HL-60/S4 treated with phorbol 12-myristate 13-acetate at 8.2 ng/mL for 4 days and 3 days (cell line): Measurements from ENCODE around the gene KIZ.

Source experiments
- in situ Hi-C: fragments of 300-500 bp; cut with MboI; formaldehyde crosslinking; loops from 2 replicates; pipeline ENCODE4 v1.15.0; 2022; ENCODE audit warnings: low sequenced_read_pairs

Gene KIZ

DNA sequence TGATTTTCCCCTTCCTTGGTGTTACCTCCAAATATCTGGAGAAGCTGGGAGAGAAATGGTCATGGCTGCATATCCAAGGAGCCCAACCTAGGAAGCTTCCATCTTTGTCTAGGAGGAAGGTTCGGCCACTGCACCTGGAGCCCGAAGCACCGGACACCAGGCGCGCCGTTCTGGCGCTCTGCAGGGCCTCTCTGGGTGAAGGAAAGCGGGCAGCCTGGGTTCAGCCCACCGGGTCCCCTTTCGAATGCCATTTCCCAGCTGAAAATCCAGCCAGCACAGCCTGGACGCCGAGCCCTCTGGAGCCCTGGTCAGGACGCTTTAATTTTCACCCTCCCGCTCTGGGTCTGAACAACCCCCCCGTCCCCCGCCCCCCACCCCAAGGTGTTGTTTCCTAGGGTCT is 21.0 kb upstream of the KIZ start:
- in situ Hi-C loops, result no loop called here

DNA sequence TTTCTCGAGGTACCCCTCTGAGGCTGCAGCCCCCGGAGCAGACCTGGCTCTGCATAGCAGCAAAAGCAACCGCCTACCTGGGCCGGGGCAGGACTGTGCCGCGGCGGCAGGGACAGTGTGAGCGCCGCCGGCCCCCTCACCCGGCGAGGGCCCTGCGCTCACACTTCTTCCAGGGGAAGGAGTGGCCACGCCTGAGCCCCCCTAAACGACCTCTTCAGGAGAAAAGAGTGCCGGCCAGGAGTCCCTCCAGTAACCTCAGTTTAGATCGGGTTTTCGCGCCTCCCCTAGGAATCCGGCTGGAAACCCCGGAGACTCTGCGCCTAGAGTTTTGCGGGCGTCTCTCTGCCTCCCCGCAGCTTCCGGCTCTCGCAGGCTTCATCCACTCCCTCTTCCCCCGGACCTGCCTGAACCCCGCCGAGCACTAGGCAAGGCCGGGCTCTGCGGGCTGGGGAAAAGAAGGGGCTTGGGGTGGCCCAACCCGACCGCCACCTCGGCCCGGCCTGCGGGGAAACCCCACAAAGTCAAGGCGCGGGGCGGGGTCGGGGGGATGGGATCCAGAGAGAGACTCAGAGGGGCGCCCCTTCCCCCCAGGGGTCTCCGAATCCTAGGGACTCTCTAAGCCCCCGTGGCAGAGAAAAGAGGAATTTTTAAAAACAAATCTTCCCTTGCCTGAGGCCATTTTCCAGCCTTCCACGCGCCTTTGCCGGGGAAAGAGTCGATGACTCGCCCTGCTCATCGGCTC is 20.3 kb upstream of the KIZ start:
- in situ Hi-C loops, result no loop called here

DNA sequence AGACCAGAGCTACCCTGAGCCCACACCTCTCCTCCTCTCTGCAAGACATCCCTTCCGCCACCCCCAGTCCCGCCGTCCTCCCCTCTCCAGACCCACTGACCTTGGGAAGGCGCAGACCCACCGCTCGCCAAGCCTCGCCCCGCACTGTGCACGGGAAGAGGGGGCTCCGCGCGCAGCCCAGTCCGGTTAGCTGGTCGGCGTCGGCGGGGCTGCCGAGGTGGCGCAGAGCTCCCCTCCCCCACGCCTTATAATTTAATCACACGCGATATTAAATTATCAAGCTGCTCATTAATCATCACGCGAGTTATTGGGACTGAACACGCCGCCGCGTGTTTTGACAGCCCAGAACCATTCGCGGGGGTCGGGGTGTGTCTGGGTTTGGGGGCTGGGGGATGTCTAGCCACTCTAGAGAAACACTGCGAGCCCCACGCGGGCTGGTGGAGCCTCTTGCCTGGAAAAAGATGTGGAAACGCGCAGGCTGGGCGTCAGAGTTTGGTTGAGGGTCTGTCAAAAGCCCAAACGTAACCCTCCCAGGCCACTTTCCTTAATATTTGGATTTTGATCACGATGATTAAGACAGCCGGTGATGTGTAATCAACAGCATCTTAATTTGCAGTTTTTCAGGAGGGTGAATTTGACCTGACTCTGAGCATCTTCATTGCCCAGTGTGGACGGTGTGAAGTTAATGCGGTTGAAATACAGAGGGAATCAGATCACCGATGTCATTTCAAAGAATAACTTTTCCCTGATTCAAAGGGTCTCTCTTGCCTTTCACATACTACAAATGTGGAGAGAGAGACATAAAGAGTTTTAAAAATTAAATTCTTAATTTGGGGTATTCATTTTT is 19.5 kb upstream of the KIZ start, which contains the start of gene LINC00237:
TSS of gene LINC00237 (minus strand) at position 188 of the 847 bp plus-strand sequence.
- in situ Hi-C loops, result no loop called here

DNA sequence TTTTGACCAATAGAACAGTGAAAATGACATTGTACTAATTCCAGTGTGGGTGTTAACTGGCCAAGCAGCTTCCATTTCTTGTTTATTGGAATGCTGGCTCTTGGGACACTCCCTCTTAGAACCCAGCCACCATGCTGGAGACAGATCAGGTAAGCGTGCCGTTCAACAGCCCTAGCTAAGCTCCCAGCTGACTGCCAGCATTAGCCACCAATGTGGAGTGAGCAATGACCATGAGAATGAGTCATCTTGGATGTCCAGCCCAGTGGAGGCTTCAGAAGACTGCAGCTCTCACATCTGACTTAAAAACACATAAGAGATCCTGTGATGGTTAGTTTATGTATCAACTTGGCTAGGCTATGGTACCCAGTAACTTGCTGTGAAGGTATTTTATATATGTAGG is 16.7 kb upstream of the KIZ start:
- in situ Hi-C loops, result no loop called here

DNA sequence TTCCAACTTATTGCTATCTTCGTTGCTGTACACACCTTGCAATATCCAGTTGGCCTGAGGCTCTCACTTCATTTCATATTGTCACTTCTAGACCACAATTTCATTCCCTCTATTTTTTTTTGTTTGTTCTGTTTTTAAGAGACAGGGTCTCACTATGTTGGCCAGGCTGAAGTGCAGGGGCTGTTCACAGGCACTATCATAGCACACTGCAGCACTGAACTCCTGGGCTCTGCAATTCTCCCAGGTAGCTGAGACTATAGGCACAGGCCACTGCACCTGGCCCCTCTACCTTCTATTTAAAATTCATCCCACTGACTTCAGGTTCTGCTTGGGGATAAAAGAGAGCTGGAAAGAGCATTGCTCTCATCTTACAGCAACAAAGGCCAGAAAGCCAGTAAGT is 15.1 kb upstream of the KIZ start:
- in situ Hi-C loops, result no loop called here

DNA sequence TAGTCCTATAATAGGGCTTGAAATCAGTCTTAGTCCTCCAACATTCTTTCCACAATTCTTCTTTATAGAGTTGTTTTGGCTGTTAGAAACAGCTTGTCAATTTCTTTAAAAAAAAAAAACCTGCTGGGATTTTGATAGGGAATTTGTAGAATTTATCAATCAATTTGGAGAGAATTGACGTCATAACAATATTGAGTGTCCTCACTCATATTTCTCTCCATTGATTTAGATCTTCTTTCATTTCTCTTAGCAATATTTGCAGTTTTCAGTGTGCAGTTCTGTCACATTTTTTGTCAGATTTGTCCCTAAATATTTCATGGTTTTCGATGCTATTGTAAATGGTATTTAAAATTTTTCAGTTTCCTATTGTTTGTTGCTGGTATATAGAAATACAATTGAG is 14.5 kb upstream of the KIZ start:
- in situ Hi-C loops, result no loop called here

DNA sequence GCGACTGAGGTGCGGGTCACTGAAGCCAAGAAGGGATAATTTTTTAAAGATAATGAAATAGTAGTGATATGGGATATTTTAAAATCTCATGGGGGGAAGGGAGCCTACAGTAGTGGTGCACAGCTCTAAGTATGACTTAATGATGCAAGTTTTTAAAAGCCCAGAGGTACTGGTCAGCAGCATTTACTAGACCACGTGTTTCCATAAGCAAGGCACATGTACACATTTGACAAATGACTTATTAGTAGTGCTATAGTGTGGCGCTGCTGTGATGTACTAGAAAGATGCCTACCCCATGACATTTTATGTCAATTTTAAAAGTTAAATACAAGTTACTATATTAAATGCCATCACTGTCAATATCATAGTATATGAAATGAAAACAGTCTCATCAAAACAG is 12.2 kb upstream of the KIZ start:
- in situ Hi-C loops, result no loop called here

DNA sequence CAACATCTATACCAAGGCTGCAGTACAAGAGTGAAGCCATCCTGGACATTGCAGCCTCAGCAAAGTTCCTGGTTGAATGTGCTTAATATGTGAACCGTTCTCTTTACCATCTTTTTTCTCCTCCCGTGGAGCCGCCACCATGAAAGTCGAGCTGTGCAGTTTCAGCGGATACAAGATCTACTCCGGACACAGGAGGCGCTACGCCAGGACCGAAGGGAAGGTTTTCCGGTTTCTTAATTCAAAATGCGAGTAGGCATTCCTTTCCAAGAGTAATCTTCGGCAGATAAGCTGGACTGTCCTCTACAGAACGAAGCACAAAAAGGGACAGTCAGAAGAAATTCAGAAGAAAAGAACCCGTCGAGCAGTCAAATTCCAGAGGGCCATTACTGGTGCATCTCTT is 11.3 kb upstream of the KIZ start:
- in situ Hi-C loops, result no loop called here

DNA sequence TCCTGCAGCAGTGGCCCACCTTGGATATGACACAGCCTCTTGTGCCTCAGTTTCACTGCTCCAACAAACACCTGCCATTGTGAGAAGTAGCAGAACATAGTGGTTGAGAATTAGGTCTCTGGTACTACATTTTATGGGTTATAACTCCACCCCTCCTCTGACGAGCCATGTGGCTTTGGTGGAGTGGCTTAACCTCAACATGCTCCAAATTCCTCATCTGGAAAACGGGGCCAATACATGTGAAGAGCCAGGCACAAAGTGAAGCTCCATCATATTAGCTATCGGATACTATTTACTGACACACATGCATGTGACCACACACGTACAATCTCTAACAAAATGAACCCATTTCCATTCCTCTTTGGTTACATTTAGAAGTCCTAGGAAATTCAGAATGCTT is 8.4 kb upstream of the KIZ start:
- in situ Hi-C loops, result no loop called here

DNA sequence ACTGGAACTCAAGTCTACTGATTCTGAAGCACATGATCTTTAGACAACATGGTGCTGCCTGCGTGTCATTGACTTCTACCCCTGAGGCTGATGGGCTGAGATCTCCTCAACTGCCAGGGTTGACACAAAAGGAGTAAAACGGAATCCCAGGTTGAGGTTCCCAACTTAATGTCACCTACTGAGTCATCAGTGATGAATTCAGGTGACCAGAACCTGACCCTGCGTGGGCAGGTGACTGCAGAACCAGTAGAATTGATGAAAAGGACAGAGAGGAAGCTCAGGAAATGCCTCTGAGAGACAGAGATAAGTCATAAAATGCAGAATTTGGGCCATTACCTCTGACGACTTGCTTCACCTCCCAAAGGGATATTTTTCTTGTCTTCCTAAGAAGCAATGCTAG is 7.7 kb upstream of the KIZ start:
- in situ Hi-C loops, result no loop called here

DNA sequence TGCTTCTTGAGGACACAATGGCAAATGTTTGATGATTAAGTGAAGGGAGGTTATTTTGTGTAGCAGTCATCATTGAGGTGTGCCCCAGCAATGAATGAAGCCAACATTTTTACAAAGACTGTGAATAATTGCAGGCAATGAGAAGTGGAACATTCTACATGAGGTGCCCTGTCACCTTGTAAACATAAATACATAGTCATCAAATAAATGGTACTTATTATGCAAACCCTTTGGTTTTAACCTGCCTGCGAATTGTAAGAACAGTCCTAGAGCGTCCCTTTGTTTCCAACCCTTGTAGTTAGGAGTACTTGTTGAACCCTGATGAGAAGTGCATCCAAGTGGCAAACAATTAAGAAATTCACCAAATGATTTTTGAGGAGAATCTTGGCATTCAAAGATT is 7.1 kb upstream of the KIZ start:
- in situ Hi-C loops, result no loop called here

DNA sequence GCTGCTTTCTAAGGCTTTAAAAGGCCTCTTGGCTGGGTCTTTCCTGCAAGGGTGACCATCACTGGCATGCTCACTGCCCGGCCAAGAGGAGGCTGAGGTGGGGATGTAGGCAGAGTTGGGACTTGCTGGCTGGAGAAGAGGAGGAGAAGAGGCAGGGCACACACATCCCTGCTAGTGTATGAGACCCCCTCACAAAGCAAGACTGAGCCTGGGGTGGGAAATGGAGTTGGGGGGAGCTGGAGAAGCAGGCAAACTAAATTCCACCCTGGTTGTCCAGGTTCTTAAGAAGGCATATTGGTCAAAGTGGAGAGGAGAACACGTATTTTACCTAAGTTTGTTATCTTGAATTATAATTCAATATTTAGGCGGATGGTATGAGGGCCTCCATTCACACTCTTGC is 1.7 kb upstream of the KIZ start:
- in situ Hi-C loops, result no loop called here

DNA sequence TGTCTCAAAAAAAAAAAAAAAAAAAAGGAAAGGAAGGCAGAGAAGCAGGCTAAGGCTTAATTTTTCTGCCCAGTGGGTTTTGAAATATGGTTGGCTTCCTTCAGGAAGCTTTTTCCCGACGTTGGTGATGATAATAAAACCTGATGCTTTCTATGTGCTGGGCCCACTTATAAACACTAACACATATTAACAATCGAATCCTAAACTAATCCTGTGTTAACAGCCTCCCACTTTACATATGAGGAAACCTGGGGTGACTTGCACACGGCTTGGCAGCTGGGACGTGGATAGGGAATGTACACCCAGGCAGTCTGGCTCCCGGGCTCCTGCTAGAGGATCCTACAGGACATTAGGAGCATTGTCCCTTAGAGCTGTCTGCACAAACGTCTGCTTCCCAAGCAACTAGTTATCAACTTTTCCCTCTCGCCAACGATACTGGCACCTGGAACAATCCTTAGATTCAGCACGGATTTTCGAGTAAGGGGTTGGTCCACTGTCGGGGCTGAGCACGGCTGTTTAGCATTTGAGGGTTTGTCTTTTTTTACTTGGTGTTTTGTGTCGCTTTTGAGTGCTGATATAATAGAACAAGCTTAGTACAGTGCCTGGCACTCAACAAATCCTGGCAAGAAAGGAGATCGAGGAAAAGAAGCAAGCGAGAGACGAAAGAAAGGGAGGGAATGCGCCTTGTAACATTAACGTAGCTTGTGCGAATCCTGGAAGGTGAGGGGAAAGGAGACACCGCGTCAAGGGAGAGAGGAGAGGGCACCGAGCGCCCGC is 622 bp upstream of the KIZ start:
- in situ Hi-C loops, result no loop called here

DNA sequence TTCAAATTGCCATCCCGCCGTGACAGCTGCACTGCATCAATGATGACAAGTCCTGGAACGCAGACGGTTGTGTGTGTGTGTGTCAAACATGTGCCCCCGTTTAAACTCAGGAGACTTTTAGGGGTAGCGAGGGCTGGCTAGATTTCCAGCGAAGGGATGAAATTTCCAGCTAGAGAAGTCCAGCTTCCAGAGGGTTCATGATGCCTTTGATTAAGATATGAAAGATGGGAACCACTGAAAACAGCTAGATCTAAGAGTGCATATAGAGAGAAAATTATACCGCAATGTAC is 644 bp downstream of the KIZ start:
- in situ Hi-C loops, result no loop called here

DNA sequence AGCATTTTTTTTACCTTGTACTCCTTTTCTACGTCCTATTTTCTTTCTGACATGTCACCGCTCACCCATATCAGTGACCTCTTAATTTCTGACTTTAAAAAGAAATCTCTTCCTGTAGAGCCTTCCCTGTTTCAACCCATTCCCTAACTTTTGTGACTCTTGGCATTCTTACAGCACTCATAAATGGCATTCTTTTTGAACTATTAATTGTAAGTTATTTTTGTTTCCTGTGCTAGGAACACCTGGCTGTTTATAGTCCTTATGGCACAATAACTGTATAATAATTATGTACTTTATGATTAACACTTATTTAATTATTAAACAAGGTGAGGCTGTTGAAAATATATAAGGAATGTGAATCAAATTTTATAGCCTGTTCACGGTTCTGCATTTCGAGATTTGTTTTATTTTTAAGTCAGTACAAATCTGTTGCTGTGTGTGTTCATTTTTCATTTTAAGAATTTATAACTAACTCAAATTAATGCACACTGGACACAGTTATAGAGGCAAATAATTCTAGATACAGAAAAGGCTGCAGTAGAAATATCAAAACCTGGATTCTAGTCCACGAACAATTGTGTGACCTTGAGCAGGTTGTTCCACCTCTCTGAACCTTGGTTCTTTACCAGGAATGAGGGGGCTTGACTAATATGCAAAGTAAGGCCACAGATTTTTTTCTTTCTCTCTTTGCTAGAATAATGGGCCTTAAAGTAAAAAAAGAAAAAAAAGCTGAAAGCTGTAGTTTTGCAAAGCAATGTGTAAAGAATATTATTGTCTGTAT is 1.5 kb downstream of the KIZ start:
- in situ Hi-C loops, result no loop called here

DNA sequence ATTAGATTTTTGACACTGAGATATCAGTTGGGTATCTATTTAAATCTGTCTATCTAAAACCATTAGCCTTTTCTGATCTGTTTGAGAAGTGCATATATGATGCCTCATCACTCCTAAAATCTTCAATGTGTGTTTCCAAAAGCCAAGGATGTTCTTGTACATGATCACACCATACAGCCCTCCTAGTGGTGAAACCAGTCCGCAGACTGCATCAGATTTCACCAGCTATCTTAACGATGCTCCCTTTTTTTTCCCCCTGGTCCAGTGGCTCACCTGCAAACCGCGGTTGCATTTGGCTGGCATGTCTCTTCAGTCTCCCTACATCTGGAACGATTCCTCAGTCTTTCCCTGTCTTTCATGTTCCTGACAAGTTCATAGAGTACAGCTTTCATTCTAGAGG is 4.0 kb downstream of the KIZ start:
- in situ Hi-C loops, result no loop called here

DNA sequence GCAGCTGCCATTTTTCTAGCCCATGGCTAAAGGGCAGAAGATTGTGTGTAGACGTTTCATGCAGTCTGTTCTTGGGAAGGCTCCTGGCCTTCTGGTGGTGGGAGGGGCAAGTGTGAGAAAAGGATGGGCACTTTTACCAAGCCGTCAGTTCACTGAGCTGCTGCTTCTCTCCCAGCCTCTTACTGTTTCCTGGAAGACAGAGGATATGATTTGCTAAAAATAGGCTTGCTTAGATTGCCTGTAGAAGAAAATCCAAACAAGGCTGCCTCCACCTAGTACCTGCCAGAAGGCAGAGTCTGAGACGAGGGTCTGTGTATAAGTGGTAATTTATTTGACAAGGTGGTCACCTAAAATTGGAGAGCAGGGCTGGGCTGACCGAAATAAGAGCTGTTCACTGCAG is 7.5 kb downstream of the KIZ start:
- in situ Hi-C loops, result no loop called here

DNA sequence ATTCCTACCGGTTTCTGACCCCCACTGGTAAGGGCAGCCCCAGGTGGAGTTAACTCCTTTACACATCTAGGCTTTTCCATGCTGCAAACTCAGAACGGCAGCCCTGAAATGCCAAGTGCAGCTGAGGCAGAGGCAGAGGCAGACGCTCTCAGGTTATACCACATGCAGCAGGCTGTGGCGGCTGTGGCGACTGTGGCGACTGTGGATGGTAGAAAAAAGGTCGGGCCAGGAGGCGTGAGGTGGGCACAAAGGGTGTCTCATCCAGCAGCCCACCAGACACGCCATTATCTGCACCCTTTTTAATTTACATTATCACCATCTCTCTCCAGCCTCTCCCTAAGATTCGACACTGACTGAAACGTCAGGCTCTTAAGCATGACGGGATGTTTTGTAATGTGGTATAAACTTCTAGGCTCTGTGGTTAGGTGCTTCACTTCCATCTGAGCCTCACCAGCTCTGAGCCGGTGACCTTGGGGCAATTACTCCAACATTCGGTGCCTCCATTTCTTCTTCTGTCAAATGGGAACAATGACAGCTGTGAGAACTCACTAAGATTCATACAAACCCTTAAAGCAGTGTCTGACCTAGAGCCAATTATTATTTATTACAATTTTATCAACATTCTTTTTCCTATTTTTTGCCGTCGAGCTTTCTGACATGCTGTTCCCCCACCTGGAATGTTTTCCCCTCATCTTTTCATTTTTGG is 8.2 kb downstream of the KIZ start:
- in situ Hi-C loops, result no loop called here

DNA sequence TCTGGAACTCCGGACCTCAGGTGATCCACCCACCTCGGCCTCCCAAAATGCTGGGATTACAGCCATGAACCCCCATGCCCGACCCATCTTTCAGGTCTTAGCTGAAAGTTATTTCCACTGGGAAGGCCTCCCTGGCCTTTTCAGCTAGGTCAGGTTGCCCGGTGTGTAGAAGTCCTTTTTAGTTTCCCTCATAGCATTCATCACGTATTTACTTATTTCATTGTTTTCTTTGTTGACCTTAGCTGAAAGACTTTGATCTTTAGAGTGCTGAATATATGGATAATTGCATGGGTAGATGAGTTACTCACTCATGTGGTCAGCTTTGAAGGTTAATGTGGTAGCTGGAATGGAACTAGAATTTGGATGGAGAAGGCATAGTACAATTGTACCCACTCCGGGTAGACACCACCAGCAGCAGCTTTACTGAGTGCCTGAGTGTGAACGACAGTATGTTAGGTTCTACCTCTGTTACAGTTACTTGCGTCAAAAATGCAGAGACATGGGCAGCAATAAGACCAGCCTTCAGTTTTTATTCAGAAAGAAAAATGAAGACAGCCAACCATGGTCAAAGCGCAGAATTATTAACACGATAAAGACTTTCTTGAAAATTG is 9.1 kb downstream of the KIZ start:
- in situ Hi-C loops, result no loop called here
